Measurements from ENCODE around the gene TRIM16. TPM values are rescaled to one million over a fixed set of nuclear protein-coding genes. Genes with fewer than 3 reads are reported as not detected.
"Not testable (repeated sequence)": the region's sequence is repeated elsewhere in the genome, so short reads cannot be mapped to it uniquely, and the experiment has no call there.

Gene TRIM16
- total and polyA plus RNA-seq, 2 of the 4 experiments (the other 2 are of a cell fraction): 22.3 to 52.5 TPM

GRCh38 chr17:15675991-15676390 lies 8.1 kb downstream of the TRIM16 start:
- dilution Hi-C loops (cut with HindIII; ENCODE audit: low sequenced_read_pairs, unreplicated experiment); H3K14ac ChIP-seq (replicated peaks; ENCODE audit: low read depth, low read length): not testable (repeated sequence)
- WGBS, 2 experiments (ENCODE audit: extremely low coverage in 2 of 2, insufficient read length in 1 of 2): 100% methylated on average over 3 of the region's 6 CpGs; no CpG with 5 or more reads in 1 of the 2 experiments

GRCh38 chr17:15674640-15675039 lies 9.5 kb downstream of the TRIM16 start:
- H2AK5ac ChIP-seq (ENCODE audit: low read depth, low read length); H3K14ac ChIP-seq (replicated peaks; ENCODE audit: low read depth, low read length); H2BK5ac ChIP-seq (ENCODE audit: low read depth, low read length, poor library complexity, severe bottlenecking); H3K36me3 ChIP-seq (ENCODE audit: control insufficient read depth, insufficient read depth, low read length); H2AK9ac ChIP-seq (replicated peaks; ENCODE audit: low read depth, low read length, poor library complexity); dilution Hi-C loops (cut with HindIII; ENCODE audit: low sequenced_read_pairs, unreplicated experiment); H4K20me1 ChIP-seq (ENCODE audit: insufficient read depth, low read length); ATAC-seq (ENCODE audit: low read depth); H3K9me3 ChIP-seq (ENCODE audit: control insufficient read depth, insufficient read depth, low read length); intact Hi-C loops (cut with micrococcal nuclease); H3K18ac ChIP-seq (ENCODE audit: low read depth, low read length); DNase-seq; H3K27me3 ChIP-seq (ENCODE audit: control insufficient read depth, insufficient read depth, low read length); CTCF ChIA-PET; H3K4ac ChIP-seq (ENCODE audit: low read depth, low read length); H3K23ac ChIP-seq (ENCODE audit: low read depth, low read length); H3K56ac ChIP-seq (ENCODE audit: extremely low read depth, insufficient read depth, low read length); H3K4me2 ChIP-seq (ENCODE audit: low read depth, low read length); H3K27ac ChIP-seq (ENCODE audit: insufficient read depth, low read length); H4K91ac ChIP-seq (ENCODE audit: insufficient read depth, low read depth, low read length); H2BK15ac ChIP-seq (ENCODE audit: low read depth, low read length); H4K5ac ChIP-seq (ENCODE audit: low read depth, low read length); H3K79me1 ChIP-seq (ENCODE audit: low read depth in 1 of 2, low read length in 2 of 2); H3K4me1 ChIP-seq (ENCODE audit: control insufficient read depth, insufficient read depth, low read length); H4K8ac ChIP-seq (ENCODE audit: low read depth in 2 of 2, low read length in 2 of 2); H3K9me1 ChIP-seq (ENCODE audit: insufficient read depth, low read length); POLR2A ChIA-PET (ENCODE audit: unreplicated experiment); H2BK120ac ChIP-seq (ENCODE audit: low read depth, low read length); H3K9ac ChIP-seq (ENCODE audit: low read depth, low read length); H2BK20ac ChIP-seq (ENCODE audit: low read depth, low read length); BruUV-seq (replicated peaks); H2AFZ ChIP-seq (replicated peaks; ENCODE audit: low read length, poor library complexity); H3K4me3 ChIP-seq (ENCODE audit: insufficient read depth, low read depth, low read length): not testable (repeated sequence)
- in situ Hi-C loops (cut with MboI; ENCODE audit: low sequenced_read_pairs): loop anchor here (25.0 kb wide), 1 partner anchor 412 kb away; the partner anchor contains the start of gene PMP22
- WGBS, 2 experiments (ENCODE audit: extremely low coverage in 2 of 2, insufficient read length in 1 of 2): no CpG with 5 or more reads among the region's 1 CpG

More at GRCh38 chr17:15675991-15676390, 8.1 kb downstream of the TRIM16 start:
- H3K4me2 ChIP-seq (ENCODE audit: low read depth, low read length); H2AFZ ChIP-seq (replicated peaks; ENCODE audit: low read length, poor library complexity); H4K91ac ChIP-seq (ENCODE audit: insufficient read depth, low read depth, low read length); intact Hi-C loops (cut with micrococcal nuclease); H3K18ac ChIP-seq (ENCODE audit: low read depth, low read length); ATAC-seq (ENCODE audit: low read depth); H3K27ac ChIP-seq (ENCODE audit: insufficient read depth, low read length); H3K4me1 ChIP-seq (ENCODE audit: control insufficient read depth, insufficient read depth, low read length); H3K36me3 ChIP-seq (ENCODE audit: control insufficient read depth, insufficient read depth, low read length); H3K9me1 ChIP-seq (ENCODE audit: insufficient read depth, low read length); BruUV-seq (replicated peaks); H2BK20ac ChIP-seq (ENCODE audit: low read depth, low read length); H4K8ac ChIP-seq (ENCODE audit: low read depth in 2 of 2, low read length in 2 of 2); DNase-seq; H4K20me1 ChIP-seq (ENCODE audit: insufficient read depth, low read length); H2BK15ac ChIP-seq (ENCODE audit: low read depth, low read length); in situ Hi-C loops (cut with MboI; ENCODE audit: low sequenced_read_pairs); H4K5ac ChIP-seq (ENCODE audit: low read depth, low read length); H3K4me3 ChIP-seq (ENCODE audit: insufficient read depth, low read depth, low read length); H3K27me3 ChIP-seq (ENCODE audit: control insufficient read depth, insufficient read depth, low read length); H3K56ac ChIP-seq (ENCODE audit: extremely low read depth, insufficient read depth, low read length); H2AK5ac ChIP-seq (ENCODE audit: low read depth, low read length); POLR2A ChIA-PET (ENCODE audit: unreplicated experiment); H3K9me3 ChIP-seq (ENCODE audit: control insufficient read depth, insufficient read depth, low read length); H2BK120ac ChIP-seq (ENCODE audit: low read depth, low read length); H3K23ac ChIP-seq (ENCODE audit: low read depth, low read length); H2BK5ac ChIP-seq (ENCODE audit: low read depth, low read length, poor library complexity, severe bottlenecking); CTCF ChIA-PET; H3K9ac ChIP-seq (ENCODE audit: low read depth, low read length); H3K79me1 ChIP-seq (ENCODE audit: low read depth in 1 of 2, low read length in 2 of 2); H2AK9ac ChIP-seq (replicated peaks; ENCODE audit: low read depth, low read length, poor library complexity); H3K4ac ChIP-seq (ENCODE audit: low read depth, low read length): not testable (repeated sequence)

Data from IMR-90 (cell line).